Measurements from ENCODE around the gene RAI1.

GRCh38 chr17:17710728-17711541, 29.7 kb downstream of the RAI1 start:
- TF ChIP-seq POLR2A (IDR thresholded peaks at IDR 0.05): no peak
- TF ChIP-seq CTCF (IDR thresholded peaks at IDR 0.05 in 8 of 11, conservative IDR thresholded peaks at IDR 0.05 in 3 of 11): no peak

Data from spleen (tissue), 7 donors.